ENCODE data around the gene POLR3B.
"Not testable (repeated sequence)": the region's sequence is repeated elsewhere in the genome, so short reads cannot be mapped to it uniquely, and the experiment has no call there.

Gene POLR3B

GRCh38 chr12:106446419-106447092 lies 89.0 kb downstream of the POLR3B start:
- in situ Hi-C loops (cut with MboI; ENCODE audit: low pct_unique_long_range_greater_than_20kb, low sequenced_read_pairs, unreplicated experiment): no loop called here
- no peak for DNase-seq (ENCODE audit: low spot score)
- TF ChIP-seq CTCF (IDR thresholded peaks at IDR 0.05; ENCODE audit: extremely low read depth, insufficient read depth, missing control alignments): no peak

- in situ Hi-C loops (cut with MboI; ENCODE audit: low pct_unique_long_range_greater_than_20kb, low sequenced_read_pairs, unreplicated experiment): no loop called here
- DNase-seq (ENCODE audit: low spot score): no peak
- TF ChIP-seq CTCF (IDR thresholded peaks at IDR 0.05; ENCODE audit: extremely low read depth, insufficient read depth, missing control alignments): no peak
Observed at GRCh38 chr12:106452309-106452708, 94.8 kb downstream of the POLR3B start.

GRCh38 chr12:106455111-106455510 lies 97.6 kb downstream of the POLR3B start:
- TF ChIP-seq CTCF (IDR thresholded peaks at IDR 0.05; ENCODE audit: extremely low read depth, insufficient read depth, missing control alignments): no peak
- peak; percentile 15 for DNase-seq (ENCODE audit: low spot score)
- in situ Hi-C loops (cut with MboI; ENCODE audit: low pct_unique_long_range_greater_than_20kb, low sequenced_read_pairs, unreplicated experiment): no loop called here

GRCh38 chr12:106459124-106459523 lies 101.6 kb downstream of the POLR3B start:
- DNase-seq (ENCODE audit: low spot score): no peak
- TF ChIP-seq CTCF (IDR thresholded peaks at IDR 0.05; ENCODE audit: extremely low read depth, insufficient read depth, missing control alignments): no peak
- in situ Hi-C loops (cut with MboI; ENCODE audit: low pct_unique_long_range_greater_than_20kb, low sequenced_read_pairs, unreplicated experiment): no loop called here

GRCh38 chr12:106459534-106459933 lies 102.0 kb downstream of the POLR3B start:
- in situ Hi-C loops (cut with MboI; ENCODE audit: low pct_unique_long_range_greater_than_20kb, low sequenced_read_pairs, unreplicated experiment): no loop called here

GRCh38 chr12:106461730-106462129 lies 104.2 kb downstream of the POLR3B start:
- in situ Hi-C loops (cut with MboI; ENCODE audit: low pct_unique_long_range_greater_than_20kb, low sequenced_read_pairs, unreplicated experiment): no loop called here
- DNase-seq (ENCODE audit: low spot score): no peak
- no peak for TF ChIP-seq CTCF (IDR thresholded peaks at IDR 0.05; ENCODE audit: extremely low read depth, insufficient read depth, missing control alignments)

More at GRCh38 chr12:106459534-106459933, 102.0 kb downstream of the POLR3B start:
- no peak for DNase-seq (ENCODE audit: low spot score)
- no peak for TF ChIP-seq CTCF (IDR thresholded peaks at IDR 0.05; ENCODE audit: extremely low read depth, insufficient read depth, missing control alignments)

GRCh38 chr12:106465605-106466004 lies 108.1 kb downstream of the POLR3B start:
- in situ Hi-C loops (cut with MboI; ENCODE audit: low pct_unique_long_range_greater_than_20kb, low sequenced_read_pairs, unreplicated experiment); DNase-seq (ENCODE audit: low spot score): not testable (repeated sequence)

- in situ Hi-C loops (cut with MboI; ENCODE audit: low pct_unique_long_range_greater_than_20kb, low sequenced_read_pairs, unreplicated experiment); DNase-seq (ENCODE audit: low spot score): not testable (repeated sequence)
Observed at GRCh38 chr12:106475662-106476061, 118.1 kb downstream of the POLR3B start.

- in situ Hi-C loops (cut with MboI; ENCODE audit: low pct_unique_long_range_greater_than_20kb, low sequenced_read_pairs, unreplicated experiment); DNase-seq (ENCODE audit: low spot score): not testable (repeated sequence)
Observed at GRCh38 chr12:106477627-106478026, 120.1 kb downstream of the POLR3B start.

All from GM13977 (cell line).